H9 (cell line): Measurements from ENCODE around the gene SPATA46. TPM values are rescaled to one million over a fixed set of nuclear protein-coding genes. Genes with fewer than 3 reads are reported as not detected.

ENCODE experiments used
- DNase-seq: peaks from one replicate; pipeline ENCODE4 v3.0.0-alpha.2; 2017
- H2AFZ ChIP-seq: one replicate; pipeline ENCODE4 v1.6.1; 2013; ENCODE audit warnings: mild to moderate bottlenecking, low read length, control low read depth, moderate library complexity
- H2AK5ac ChIP-seq: 2 replicates; pipeline ENCODE4 v1.6.1; 2013; ENCODE audit warnings: low read length, control low read depth, mixed read lengths; ENCODE audit not compliant: insufficient read length
- H2BK120ac ChIP-seq: one replicate; pipeline ENCODE4 v1.6.1; 2013; ENCODE audit warnings: low read depth, mild to moderate bottlenecking, low read length, control low read depth, inconsistent platforms; ENCODE audit not compliant: poor library complexity, severe bottlenecking
- H2BK12ac ChIP-seq: 2 replicates; pipeline ENCODE4 v1.6.1; 2013; ENCODE audit warnings: low read length, control low read depth, mixed read lengths, low read depth; ENCODE audit not compliant: insufficient read length
- H2BK15ac ChIP-seq: 2 replicates; pipeline ENCODE4 v1.6.1; 2013; ENCODE audit warnings: low read depth, low read length, control low read depth
- H2BK20ac ChIP-seq: one replicate; pipeline ENCODE4 v1.6.1; 2013; ENCODE audit warnings: low read depth, mild to moderate bottlenecking, low read length, control low read depth, inconsistent platforms; ENCODE audit not compliant: poor library complexity, severe bottlenecking
- H2BK5ac ChIP-seq: 2 replicates; pipeline ENCODE4 v1.6.1; 2013; ENCODE audit warnings: low read length, control low read depth, mixed read lengths; ENCODE audit not compliant: insufficient read length
- H3K14ac ChIP-seq: 2 replicates; pipeline ENCODE4 v1.6.1; 2013; ENCODE audit warnings: low read length, control low read depth; ENCODE audit not compliant: insufficient read depth
- H3K18ac ChIP-seq: 2 replicates; pipeline ENCODE4 v1.6.1; 2013; ENCODE audit warnings: low read depth, mild to moderate bottlenecking, mixed read lengths, low read length, control low read depth; ENCODE audit not compliant: insufficient read length
- H3K23ac ChIP-seq: 2 replicates; pipeline ENCODE4 v1.6.1; 2013; ENCODE audit warnings: low read length, control low read depth, mixed read lengths, low read depth; ENCODE audit not compliant: insufficient read length
- H3K23me2 ChIP-seq: 2 replicates; pipeline ENCODE4 v1.6.1; 2013; ENCODE audit warnings: low read depth, mild to moderate bottlenecking, mixed read lengths, low read length, control low read depth; ENCODE audit not compliant: insufficient read length, poor library complexity, severe bottlenecking
- H3K27ac ChIP-seq: 2 replicates; pipeline ENCODE4 v1.5.1; 2013; ENCODE audit warnings: low read length, control low read depth, mixed read lengths, low read depth; ENCODE audit not compliant: insufficient read length
- H3K27me3 ChIP-seq: 2 replicates; pipeline ENCODE4 v1.6.1; 2013; ENCODE audit warnings: low read length, control low read depth, inconsistent platforms; ENCODE audit not compliant: insufficient read depth
- H3K4ac ChIP-seq: 2 replicates; pipeline ENCODE4 v1.6.1; 2013; ENCODE audit warnings: low read depth, mild to moderate bottlenecking, control low read depth, inconsistent platforms, low read length, moderate library complexity
- H3K4me1 ChIP-seq: 2 replicates; pipeline ENCODE4 v1.6.1; 2013; ENCODE audit warnings: low read length, control low read depth, inconsistent platforms; ENCODE audit not compliant: insufficient read depth
- H3K4me2 ChIP-seq: 2 replicates; pipeline ENCODE4 v1.6.1; 2013; ENCODE audit warnings: low read length, control low read depth, mixed read lengths; ENCODE audit not compliant: insufficient read length, insufficient read depth
- H3K56ac ChIP-seq: 2 replicates; pipeline ENCODE4 v1.6.1; 2013; ENCODE audit warnings: low read depth, mild to moderate bottlenecking, mixed read lengths, low read length, control low read depth; ENCODE audit not compliant: insufficient read length
- H3K79me1 ChIP-seq: 2 replicates; pipeline ENCODE4 v1.6.1; 2013; ENCODE audit warnings: low read depth, mild to moderate bottlenecking, moderate library complexity, low read length, control low read depth, inconsistent platforms; ENCODE audit not compliant: insufficient read depth, poor library complexity, severe bottlenecking
- H3K79me2 ChIP-seq: 2 replicates; pipeline ENCODE4 v1.6.1; 2013; ENCODE audit warnings: low read length, control low read depth, inconsistent platforms; ENCODE audit not compliant: insufficient read depth
- H3K9ac ChIP-seq: 2 replicates; pipeline ENCODE4 v1.6.1; 2013; ENCODE audit warnings: low read length, control low read depth, mixed read lengths; ENCODE audit not compliant: insufficient read length; ENCODE audit errors: extremely low read depth
- H3K9me3 ChIP-seq: one replicate; pipeline ENCODE4 v1.6.1; 2013; ENCODE audit warnings: low read depth, low read length, inconsistent platforms; ENCODE audit not compliant: control insufficient read depth
- H3T11ph ChIP-seq: one replicate; pipeline ENCODE4 v1.6.1; 2013; ENCODE audit warnings: mild to moderate bottlenecking, low read length, control low read depth, inconsistent platforms
- H4K20me1 ChIP-seq: one replicate; pipeline ENCODE4 v1.6.1; 2013; ENCODE audit not compliant: control insufficient read depth, insufficient read length, insufficient read depth
- H4K5ac ChIP-seq: 2 replicates; pipeline ENCODE4 v1.6.1; 2013; ENCODE audit warnings: low read depth, mild to moderate bottlenecking, mixed read lengths, low read length, control low read depth; ENCODE audit not compliant: insufficient read length
- H4K8ac ChIP-seq: replicated peaks from 2 replicates; pipeline ENCODE4 v1.6.1; 2013; ENCODE audit warnings: low read length, control low read depth, mixed read lengths, low read depth; ENCODE audit not compliant: insufficient read length
- H4K91ac ChIP-seq: 2 replicates; pipeline ENCODE4 v1.6.1; 2013; ENCODE audit warnings: low read depth, mild to moderate bottlenecking, moderate library complexity, mixed read lengths, low read length, control low read depth; ENCODE audit not compliant: insufficient read length
- H3K27ac Mint-ChIP-seq, 3 experiments: 2 replicates in 2 of 3; 3 replicates in 1 of 3; pipeline ENCODE4 v1.8.0; 2020 to 2021; ENCODE audit warnings: mixed read lengths in 3 of 3, mild to moderate bottlenecking in 1 of 3, moderate library complexity in 1 of 3
- H3K27me3 Mint-ChIP-seq: 2 replicates; pipeline ENCODE4 v1.8.0; 2021; ENCODE audit warnings: low read depth, mild to moderate bottlenecking, moderate library complexity, mixed read lengths
- H3K36me3 Mint-ChIP-seq, 3 experiments: 2 replicates in 2 of 3; 3 replicates in 1 of 3; pipeline ENCODE4 v1.8.0; 2020 to 2021; ENCODE audit warnings: low read depth in 3 of 3, mixed read lengths in 3 of 3; ENCODE audit not compliant: insufficient read depth in 1 of 3
- H3K4me1 Mint-ChIP-seq, 2 experiments: 2 replicates each; pipeline ENCODE4 v1.8.0; 2020; ENCODE audit warnings: mixed read lengths in 2 of 2
- H3K4me3 Mint-ChIP-seq, 2 experiments: 2 replicates in 1 of 2; 3 replicates in 1 of 2; pipeline ENCODE4 v1.8.0; 2020 to 2021; ENCODE audit warnings: mild to moderate bottlenecking in 2 of 2, mixed read lengths in 2 of 2, moderate library complexity in 1 of 2
- H3K9me3 Mint-ChIP-seq, 2 experiments: 2 replicates in 1 of 2; 3 replicates in 1 of 2; pipeline ENCODE4 v1.8.0; 2020; ENCODE audit warnings: mild to moderate bottlenecking in 2 of 2, mixed read lengths in 2 of 2, moderate library complexity in 1 of 2
- CTCF ChIP-seq: fragments of 200-600 bp; sonication (generic); conservative IDR thresholded peaks from 3 replicates; pipeline ENCODE4 v1.8.0; 2021; ENCODE audit warnings: antibody characterized with exemption, mild to moderate bottlenecking
- WGBS: extraction: QIAGEN DNeasy Blood & Tissue Kit; methylation state at CpG from one replicate; pipeline ENCODE4 v1.1.7; 2013; ENCODE audit warnings: missing lambda C conversion rate, low lambda C conversion rate, mixed read lengths; ENCODE audit not compliant: insufficient read length; ENCODE audit errors: extremely low coverage; 5-methylcytosine and 5-hydroxymethylcytosine counted together
- total RNA-seq: library from RNA; stranded (reverse); gene quantifications from 2 replicates; pipeline ENCODE4 v1.2.1, GENCODE V29; 2021

SPATA46 gene
- total RNA-seq, 1 experiment from 2014 or later: not detected

GRCh38 chr1:162405800-162406199, 29.1 kb upstream of the SPATA46 start:
- H2AFZ ChIP-seq: no peak overlapping the region

More at GRCh38 chr1:162405800-162406199, 29.1 kb upstream of the SPATA46 start:
- Histone ChIP-seq H2BK20ac (no peak overlapping the region), H3K4me2 (no peak overlapping the region), H3K9ac (no peak overlapping the region), H4K20me1 (no peaks in the 10 kb centered on the region), H3K79me2 (no peaks in the 10 kb centered on the region), H4K5ac (no peak overlapping the region), H4K8ac (no peak overlapping the region), H2BK120ac (no peak overlapping the region), H3K4ac (no peak overlapping the region), H2BK15ac (no peak overlapping the region), H3K27ac (no peak overlapping the region), H3K18ac (no peak overlapping the region), H3K79me1 (no peaks in the 10 kb centered on the region), H3K27me3 (no peaks in the 10 kb centered on the region), H3K56ac (no peak overlapping the region), H2BK12ac (no peak overlapping the region), H2BK5ac (no peak overlapping the region), H3T11ph (no peak overlapping the region), H4K91ac (no peak overlapping the region), H3K23me2 (no peaks in the 10 kb centered on the region), H2AK5ac (no peak overlapping the region), H3K14ac (no peak overlapping the region), H3K23ac (no peak overlapping the region), H3K9me3 (no peaks in the 10 kb centered on the region), H3K4me1 (no peaks in the 10 kb centered on the region)
- DNase-seq: no peak
- H3K36me3 Mint-ChIP-seq: no peaks in the 10 kb centered on the region
- H3K27me3 Mint-ChIP-seq: peaks cover 2% of the 10 kb centered on the region; the same call in 1 of the 2 replicates
- WGBS: no CpG with 5 or more reads among the region's 5 CpGs
- H3K4me1 Mint-ChIP-seq: peaks cover 0 to 2% of the 10 kb centered on the region in 2 experiments; a peak in 3 of 4 replicates
- no peaks in the 10 kb centered on the region for H3K9me3 Mint-ChIP-seq
- H3K27ac Mint-ChIP-seq: no peak overlapping the region
- no peak for TF ChIP-seq CTCF
- H3K4me3 Mint-ChIP-seq: no peak overlapping the region
